CD4-positive, alpha-beta T cell treated with Interleukin-17A for 4 hours (primary cell): ENCODE measurements around the gene KAZN.

Experiments
- DNase-seq: peaks from one replicate; pipeline ENCODE4 v3.0.0-alpha.2; 2020; ENCODE audit warnings: mixed read lengths

KAZN gene

DNA sequence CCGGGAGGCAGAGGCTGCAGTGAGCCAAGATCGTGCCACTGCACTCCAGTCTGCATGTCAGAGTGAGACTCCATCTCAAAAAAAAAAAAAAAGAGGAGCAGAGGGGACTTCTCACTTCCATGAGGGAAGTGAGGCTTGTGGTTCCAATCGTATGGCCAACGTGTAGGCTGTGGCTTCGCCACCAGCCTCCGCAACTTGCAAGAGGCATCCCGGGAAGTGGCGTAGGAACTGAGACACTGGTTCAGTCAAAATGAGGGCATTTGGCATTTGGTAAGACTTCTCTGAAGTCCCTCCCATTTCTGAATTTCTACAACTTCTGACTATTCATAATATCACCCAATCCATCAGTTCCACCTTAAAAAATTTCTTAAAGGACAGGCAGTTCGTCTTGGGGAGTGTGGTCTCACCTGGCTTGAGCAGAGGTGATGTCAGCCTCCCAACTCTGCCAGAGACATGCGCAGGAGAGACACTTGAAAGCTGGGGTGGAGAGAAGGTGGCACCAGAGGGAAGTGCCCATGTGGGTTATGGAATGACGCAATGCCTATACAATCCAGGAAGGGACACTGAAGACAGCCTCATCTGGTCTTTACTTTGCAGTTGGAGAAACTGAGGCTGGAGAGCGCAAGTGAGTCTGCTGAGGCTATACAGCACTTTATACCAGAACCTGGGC is 17.2 kb downstream of the KAZN start:
- no peak for DNase-seq

DNA sequence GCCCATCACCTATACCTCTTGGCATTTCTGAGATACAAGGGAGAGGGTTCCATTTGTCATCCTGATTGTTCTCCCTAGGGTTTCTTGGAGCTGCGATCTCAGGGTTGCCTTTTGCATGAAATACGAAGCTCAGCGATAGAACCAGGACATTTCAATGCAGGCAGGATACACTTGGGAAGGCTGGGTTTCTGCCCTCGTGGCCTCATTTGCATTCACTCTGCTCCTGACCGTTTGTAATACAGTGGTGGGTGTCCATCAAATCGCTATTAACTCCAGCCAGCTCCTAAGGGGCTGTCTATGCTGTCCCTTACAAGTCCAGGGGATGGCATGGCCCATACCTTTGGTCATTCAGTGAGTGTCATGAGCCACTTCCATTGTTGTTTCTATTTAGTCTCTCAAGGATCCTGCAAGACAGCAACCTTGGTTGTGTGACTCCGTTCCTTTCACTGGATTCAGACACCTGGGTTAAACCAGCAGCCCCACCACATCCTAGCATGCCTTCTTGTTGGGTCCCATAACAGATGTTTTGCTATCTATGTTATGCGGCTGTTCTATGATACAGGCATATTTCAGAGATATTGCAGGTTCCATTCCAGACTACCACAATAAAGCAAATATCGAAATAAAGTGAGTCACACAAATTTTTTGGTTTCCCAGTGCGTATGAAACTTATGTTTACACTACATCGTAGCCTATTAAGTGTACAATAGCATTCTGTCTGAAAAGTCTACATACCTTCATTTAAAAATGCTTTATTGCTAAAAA is 18.3 kb downstream of the KAZN start:
- DNase-seq = no peak

DNA sequence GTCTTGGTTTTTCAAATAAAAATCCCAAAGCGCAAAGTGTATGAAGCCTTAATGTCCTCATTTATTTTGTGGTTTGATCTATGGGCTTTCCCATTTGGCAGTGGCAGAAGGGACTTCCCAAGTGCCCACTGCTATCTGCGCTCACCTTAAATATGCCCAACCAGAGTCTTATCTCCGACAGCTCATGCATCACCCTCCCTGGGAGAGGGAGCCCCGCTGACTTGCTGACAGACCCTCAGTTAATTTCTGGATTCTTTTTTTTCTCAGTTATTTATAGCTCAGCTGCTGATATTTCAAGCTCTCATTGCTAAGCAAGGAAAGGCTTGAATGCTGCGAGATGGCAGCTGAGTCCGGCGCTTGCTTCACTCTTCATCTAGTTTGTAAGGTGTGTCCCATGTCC is 19.3 kb downstream of the KAZN start:
- DNase-seq = no peak

DNA sequence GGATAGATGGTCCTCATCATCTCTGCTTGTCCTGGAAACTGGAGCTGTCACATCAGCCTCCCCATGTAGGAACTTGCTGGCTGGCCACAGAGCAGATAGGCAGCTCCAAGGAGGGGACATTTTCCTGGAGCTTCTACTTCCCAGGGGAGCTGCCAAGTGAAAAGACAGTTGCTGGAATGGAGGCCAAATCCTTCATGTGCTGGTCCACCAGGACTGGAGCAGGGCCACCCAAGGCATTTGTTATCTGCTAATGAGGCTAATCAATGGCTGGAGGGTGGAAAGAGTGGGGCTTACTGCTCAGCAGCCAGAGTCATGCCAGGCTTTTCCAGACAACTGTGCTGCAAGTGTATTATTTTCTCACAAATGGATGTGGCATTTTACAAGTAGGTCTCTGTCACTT is 22.5 kb downstream of the KAZN start:
- DNase-seq = no peak

DNA sequence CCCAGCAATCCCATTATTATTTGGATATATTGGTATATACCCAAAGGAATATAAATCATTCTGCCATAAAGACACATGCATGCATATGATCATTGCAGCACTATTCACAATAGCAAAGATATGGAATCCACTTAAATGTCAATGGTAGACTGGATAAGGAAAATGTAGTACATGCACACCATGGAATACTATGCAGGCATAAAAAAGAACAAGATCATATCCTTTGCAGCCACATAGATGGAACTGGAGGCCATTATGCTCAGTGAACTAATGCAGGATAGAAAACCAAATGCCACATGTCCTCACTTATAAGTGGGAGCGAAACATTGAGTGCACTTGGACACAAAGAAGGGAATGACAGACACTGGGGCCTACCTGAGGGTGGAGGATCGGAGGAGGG is 24.6 kb downstream of the KAZN start:
- DNase-seq = no peak

DNA sequence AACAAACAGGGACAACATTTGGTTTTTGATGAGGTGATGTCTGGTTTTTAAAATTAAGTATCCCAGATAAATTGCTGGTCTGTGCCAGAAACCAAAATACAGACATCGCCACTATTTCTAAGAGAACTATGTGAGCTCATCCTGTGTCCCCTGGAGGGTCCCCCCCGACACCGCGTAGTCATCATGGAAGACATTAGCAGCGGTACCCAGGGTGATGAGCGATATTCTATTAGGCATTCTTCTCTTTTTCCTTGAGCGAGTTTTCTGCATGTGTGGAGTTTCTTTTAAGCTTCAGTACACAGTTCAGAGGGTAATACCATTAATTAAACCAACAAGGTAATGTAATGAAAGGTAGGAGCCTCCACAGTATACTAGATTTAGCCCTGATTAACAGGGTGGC is 26.5 kb downstream of the KAZN start:
- no peak for DNase-seq

DNA sequence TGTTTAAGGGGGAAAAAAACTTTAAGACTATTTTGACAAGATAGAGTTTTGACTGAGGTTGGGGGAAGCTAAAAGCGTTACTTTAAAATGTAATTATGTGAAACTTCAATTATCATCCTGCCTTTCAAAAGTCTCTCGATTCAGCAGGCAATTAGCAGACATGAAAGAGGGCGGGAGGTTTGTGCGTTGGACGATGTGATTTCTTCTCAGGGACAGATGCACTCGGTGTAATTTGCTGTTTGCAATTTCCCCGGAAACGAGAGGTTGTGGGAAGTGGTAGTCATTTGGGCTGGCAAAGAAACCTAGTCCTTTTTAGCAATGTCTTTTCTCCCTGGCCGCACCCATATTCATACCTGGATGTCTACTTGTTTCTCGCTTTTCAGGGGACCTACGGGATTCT is 27.1 kb downstream of the KAZN start:
- no peak for DNase-seq

DNA sequence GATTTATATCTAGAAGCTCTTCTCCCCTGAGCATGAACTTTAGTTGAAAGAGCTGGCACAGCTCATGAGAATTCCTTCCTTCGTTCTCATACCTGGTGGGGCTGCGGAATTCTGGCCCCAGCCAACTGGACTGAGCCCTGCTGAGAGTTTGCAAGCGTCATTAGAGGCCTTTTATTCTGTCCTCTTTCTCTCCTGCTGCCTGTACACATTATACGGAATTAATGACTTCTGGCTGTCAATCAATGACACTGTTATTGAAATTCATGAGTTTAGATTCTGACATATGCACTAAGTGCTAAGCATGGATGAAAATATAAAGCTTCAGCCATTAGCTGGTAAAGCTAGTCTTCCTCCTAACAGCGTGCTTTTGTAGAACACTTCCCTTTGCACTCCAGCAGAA is 27.5 kb downstream of the KAZN start:
- DNase-seq = no peak

DNA sequence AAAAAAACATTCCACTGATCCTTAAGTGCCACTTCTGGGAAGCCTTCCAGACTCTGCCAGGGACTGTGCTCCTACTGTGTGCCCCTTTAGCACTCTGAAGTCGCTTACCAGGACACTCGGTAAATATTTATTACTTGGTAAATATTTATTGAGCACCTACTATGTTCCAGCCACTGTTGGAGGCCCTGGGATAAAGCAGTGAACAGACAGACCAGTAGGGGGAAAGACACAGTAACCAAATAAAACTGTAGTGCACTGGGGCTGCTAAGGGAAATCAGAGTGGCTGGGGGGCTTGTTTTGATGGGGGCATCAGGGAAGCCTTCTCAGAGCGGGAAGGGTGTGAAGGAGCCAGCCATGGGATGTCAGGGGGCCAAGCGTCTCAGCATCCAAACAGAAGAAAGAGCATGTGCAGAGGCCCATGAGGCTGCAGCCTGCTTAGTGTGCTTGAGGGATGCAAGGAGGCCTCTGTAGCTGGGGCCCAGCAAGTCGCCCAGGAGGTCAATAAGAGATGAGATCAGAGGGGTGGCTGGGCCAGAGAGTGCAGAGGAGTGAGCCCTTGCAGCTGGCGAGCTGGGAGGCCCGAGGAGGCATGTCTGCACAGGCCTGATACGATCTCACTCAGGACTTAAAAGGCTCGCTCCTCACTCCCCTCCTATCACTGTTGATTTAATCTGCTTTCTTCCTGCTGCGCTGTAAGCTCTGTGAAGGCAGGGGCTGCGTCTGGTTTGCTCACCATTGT is 28.6 kb downstream of the KAZN start:
- no peak for DNase-seq

DNA sequence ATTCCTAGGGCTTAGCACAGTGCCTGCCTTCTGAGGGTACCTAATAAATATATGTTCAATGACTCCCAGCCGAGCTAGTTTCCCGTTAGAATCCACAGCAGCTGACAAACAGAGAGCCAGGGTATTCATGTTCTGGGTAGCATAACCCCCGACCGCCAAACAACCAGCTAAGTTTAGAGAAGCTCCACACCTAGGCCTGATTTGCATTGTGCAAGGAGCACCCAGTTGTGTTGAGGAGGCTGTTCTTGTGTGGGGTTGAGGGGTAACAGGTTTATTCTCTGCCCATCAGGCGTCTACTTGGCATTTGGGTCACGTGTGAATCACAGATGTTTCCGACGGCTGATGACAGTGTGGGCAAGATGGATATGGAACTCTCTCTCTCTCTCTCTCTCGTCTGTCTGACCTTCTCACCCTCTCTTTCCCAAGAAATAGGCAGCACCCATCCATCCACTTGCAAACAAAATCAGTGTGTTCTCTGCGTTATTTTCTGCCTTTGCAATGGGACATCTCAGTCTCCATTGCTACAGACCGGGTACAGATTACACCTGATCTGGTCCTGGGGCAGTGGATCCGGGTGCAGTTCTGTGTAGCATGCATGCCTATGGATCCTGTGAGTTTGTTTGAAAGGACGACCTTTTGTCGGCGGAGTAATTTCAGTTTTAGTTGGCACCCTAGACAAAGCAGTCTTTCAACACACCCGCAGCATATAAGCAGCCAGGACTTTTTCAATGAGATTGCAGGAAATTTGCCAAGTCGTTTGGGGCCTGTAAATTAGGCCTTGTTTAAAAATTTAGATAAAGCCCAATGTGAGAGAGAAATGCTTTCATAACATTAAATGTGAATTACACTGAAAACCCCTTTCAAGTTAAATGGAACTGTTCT is 29.4 kb downstream of the KAZN start:
- no peak for DNase-seq

DNA sequence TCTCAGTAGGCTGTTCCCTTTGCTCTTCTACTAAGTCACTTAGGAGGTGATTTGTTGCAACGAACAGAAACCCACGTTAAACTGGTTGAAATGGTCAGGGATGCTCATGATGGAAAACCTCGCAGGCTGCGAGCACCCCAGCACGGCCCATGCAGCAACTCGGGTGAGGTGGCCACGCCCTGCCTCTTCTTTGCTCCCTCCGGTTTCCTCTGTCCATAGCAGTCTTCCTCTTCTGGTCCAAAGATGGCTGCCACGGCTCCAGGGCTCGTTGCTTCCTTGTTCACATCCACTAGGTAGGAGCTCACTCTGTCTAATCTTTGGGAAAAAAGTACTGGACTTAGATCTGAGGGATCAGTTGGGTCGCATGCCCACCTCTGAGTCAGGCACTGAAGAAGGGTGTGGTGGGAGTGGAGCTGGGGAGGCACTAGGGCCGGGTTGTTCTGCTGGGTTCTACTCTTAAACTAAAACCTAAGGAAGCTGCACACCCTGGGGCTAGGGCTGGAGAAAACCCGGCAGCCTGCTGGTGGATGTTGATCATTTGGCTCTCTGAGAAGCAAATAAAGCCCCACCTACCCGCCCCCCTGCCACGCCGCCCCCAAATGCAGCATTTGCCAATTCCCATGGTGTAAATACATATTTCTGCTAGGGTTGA is 31.0 kb downstream of the KAZN start:
- DNase-seq = no peak

DNA sequence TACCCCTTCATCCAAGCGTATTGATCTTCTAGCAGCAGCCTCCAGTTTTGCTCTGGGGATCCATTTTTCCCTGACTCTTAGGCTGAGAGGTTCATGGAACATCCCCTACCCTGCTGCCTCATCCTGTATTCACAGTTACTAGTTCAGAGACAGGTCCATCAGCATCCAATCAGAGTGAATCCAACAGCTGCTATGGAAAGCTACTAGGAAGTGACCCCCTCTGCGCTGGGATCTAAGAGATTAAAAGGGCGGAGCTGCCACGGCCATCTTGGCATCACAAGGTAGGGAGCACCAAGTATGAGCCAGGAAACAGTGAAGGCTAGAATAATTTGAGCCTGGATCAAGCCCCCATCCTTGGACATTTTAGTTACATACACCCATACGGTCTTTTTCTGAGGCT is 32.5 kb downstream of the KAZN start:
- no peak for DNase-seq

DNA sequence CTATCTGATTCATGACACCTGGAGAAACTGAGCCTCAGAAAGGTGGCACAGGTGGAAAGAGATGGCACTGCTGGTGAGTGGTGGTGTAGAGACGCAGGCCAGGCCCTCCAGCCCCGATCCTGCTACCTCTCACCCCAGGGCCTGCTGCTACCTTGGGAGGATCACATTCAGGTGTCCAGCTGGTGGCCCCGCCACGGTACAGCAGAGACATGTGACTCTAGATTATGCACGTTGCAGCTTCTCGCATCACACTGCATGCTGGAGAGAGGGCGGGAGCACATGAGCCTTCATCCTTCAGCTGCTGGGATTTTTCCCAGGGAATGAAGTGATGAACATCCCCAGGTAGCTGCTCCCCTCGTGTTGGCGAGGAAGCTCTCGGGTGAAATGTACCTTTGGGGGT is 32.9 kb downstream of the KAZN start:
- DNase-seq = no peak

DNA sequence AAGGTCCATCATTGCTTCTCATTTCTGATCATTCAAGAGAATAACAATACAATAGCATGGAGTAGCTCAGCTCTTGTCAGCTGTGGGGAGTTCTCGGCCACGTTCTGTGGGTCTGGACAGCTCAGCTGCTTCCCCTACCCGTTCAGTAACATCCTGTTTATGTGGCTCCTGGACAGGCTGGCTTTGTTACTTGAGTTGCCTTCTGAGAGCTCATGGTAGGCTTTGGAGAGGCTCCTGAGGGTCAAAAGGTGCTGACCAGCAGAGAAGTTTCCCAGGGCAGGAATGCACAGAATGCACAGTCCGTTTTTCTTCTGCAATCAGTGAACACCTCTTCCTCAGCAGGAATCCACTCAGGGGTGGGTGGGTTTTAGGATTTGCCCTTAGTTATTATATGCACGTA is 36.0 kb downstream of the KAZN start:
- DNase-seq = no peak

DNA sequence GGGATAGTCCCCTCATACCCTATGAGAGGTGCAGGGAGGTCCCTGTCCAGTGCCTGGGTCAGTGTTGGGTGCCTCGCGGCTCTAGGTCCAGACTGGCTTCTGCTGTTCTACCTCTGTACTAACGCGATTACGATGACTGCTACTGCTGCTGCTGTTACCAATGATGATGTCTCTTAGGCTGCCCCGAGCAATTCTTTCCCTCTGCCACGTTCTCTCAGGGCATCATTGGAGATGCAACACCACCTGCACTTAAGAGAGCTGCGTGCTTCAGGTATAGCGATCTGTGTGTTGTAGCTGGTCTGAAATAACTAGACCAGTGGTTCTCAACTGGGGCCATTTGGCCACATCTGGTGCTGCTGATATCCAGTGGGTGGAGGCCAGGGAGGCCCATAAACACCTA is 36.9 kb downstream of the KAZN start:
- DNase-seq = no peak

DNA sequence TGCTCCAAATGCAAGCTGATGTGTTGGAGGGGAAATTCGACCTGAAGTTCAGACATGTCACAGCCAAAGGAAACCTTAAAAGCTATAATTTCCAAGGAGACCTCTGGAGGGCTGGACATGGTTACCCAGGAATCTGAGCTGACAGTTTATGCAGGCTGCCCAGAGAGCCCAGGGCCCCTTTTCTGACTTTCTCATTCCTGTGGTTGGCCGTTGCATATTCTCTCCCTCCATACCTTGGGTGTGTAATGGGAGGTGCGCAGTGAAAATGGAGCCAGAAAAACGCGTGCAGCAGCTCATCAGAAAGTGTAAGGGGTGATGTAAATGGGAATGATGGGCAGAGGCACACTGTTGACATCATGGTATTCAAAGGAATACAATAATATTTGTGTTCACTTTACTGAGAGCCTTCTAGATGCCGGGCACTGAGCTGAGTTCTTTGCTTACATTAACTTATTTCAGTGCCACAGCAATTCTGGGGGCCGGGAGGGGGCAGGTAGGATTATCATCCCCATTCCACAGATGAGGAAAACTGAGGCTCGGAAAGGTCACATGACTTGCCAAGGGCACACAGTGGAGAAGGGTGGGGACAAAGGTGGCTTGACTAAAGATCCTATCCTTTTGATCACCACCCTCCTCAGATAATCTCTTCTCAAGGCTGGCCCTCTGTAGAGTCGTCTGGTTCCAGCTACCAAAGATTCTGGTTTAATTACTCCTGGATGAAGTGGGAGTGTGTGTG is 38.6 kb downstream of the KAZN start:
- no peak for DNase-seq

DNA sequence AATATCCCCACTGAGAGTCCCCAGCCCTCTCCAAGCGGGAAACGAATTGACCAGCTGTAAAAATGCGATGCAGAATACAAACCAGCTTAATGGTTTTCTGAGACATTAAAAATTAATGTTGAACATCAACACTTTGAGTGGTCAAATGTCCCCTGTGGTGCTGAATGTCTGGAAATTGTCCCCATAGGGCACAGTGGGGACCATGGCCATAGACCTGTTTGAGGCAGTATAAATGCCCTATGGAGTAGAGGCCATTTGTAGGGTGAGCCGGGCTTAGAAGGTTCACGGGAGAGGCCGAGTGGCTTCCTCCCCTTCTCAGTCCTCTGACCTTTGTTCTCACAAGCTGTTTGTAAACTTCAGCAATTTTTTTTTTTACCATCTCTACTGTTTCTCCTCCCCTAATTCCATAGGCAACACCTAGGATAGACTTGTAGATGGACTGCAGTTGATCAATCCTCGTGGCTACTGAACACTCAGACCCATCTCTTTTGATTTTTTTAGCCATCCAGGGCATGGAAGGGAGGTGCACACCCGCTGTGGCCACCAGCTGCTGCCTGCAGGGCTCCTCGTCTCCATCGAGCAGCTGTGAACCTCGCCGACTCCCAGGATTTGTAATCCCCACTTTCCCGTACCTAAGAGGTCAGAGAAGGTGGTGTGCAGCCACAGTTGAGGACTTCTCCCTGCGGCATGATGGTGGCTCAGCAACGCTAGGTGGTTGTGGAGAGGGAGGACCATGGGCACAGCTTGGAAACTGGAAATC is 41.0 kb downstream of the KAZN start:
- DNase-seq = no peak

DNA sequence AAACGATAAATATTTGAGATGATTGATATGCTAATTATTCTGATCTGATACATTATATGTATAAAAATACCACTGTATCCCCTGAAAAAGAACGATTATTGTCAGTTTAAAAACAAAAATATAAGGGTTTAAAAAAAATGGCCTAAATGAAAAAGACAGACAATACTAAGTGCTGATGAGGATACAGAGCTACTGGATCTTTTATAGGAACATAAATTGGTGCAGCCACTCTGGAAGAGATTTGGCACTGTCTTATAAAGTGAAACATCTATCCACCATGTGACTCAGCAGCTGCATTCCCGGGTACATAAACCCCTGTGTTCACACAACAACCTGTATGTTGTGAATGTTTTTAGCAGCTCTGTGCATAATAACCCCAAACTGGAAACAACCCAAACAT is 44.2 kb downstream of the KAZN start:
- no peak for DNase-seq

DNA sequence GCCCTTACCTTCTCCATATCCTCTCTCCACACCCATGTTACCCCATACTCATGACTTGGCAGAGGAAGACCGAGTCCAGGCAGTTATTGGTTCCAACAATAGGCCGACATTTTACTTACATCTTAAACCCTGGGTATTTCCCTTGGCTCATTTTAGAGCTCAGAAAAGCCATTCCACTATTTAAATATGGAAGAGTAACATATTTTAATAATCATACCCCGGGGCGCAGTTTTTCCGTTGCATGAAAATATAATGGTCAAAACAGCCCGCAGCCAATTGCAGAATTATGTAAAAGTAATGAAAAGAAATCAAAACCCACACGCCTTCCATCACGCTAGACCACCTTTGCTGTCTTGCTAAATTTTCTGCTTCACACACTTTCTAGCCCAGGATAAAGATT is 48.5 kb downstream of the KAZN start:
- no peak for DNase-seq

DNA sequence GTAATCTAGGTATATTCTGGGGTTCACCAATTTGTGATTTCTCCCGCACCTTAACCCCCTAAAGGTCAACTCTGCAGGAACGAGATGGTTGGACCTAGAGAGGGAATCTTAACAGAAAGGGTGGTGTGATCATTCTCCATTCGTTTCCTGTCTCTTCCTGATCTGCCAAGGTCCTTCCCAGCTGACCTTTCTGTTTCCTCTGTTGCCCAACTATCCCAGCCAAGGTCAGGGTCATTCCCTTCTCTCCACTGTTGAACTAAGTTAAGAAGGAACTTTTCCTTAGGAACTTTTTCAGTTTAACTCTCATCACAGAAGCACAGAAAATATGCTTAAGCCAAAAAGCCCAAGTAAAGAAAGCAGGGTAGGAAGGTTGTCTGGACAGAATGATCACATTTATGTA is 49.3 kb downstream of the KAZN start:
- no peak for DNase-seq

DNA sequence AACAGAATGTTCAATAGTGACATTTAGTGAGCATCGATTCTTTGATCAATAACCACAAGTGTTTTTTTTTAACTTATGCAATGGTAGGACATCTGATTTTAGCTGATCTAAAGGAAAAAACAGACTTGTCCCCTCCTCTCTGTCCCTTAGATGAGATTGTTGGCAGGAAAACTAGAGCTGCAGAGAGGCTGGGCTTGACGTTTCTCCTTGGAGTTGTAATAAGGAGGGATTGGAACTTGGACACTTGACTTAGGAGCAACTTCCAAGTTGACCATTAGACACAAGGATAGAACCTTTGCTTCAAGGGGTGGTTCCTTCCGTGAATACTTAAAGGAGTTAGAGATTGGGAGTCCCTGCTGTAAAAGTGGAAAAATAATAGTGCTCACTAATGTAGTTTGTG is 49.9 kb downstream of the KAZN start:
- DNase-seq = no peak
